Nephron (organoid): ENCODE measurements around the gene TNC.

ENCODE experiments used
- H3K27ac Mint-ChIP-seq, 3 experiments: 2 replicates each; pipeline ENCODE4 v1.8.0; 2020; ENCODE audit warnings: mixed read lengths in 3 of 3, mild to moderate bottlenecking in 2 of 3, moderate library complexity in 1 of 3
- H3K27me3 Mint-ChIP-seq: 2 replicates; pipeline ENCODE4 v1.8.0; 2021; ENCODE audit warnings: low read depth, mild to moderate bottlenecking, moderate library complexity, mixed read lengths
- H3K36me3 Mint-ChIP-seq: 2 replicates; pipeline ENCODE4 v1.8.0; 2020; ENCODE audit warnings: low read depth, mixed read lengths
- H3K4me1 Mint-ChIP-seq: 2 replicates; pipeline ENCODE4 v1.8.0; 2020; ENCODE audit warnings: mixed read lengths
- H3K4me3 Mint-ChIP-seq, 3 experiments: 2 replicates each; pipeline ENCODE4 v1.8.0; 2020; ENCODE audit warnings: mild to moderate bottlenecking in 3 of 3, mixed read lengths in 3 of 3, moderate library complexity in 2 of 3
- H3K9me3 Mint-ChIP-seq: 2 replicates; pipeline ENCODE4 v1.8.0; 2020; ENCODE audit warnings: mixed read lengths
- TF ChIP-seq, protein P1 (sequence below), 3 experiments: fragments of 200-600 bp; sonication (generic); IDR thresholded peaks; one replicate each; pipeline ENCODE4 v1.5.0; 2021; ENCODE audit warnings: antibody characterized with exemption in 3 of 3; ENCODE audit not compliant: unreplicated experiment in 3 of 3

The TNC gene

DNA sequence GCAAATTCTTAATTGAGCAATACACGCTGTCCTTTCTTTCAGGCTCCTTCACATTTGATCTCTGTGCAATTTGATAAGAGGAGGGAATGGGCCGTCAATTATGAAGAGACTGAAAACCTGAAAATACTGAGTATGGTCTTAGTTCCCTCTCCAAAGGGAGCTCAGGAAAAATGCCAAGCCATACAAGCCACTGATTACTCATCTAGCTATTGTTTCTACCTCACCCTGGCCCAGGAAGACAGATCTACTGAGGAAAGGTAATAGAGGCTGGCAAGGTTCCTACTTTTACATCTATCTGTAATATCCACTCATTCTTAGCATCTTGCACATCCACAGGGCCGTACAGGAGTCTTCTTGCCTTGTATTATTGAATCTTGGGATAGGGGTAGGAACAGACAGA is 23.7 kb upstream of the TNC start:
- Mint-ChIP-seq H3K27me3 (no peaks in the 10 kb centered on the region), H3K4me3 (no peak overlapping the region), H3K27ac (no peak overlapping the region), H3K36me3 (no peaks in the 10 kb centered on the region), H3K9me3 (peaks cover 9% of the 10 kb centered on the region), H3K4me1 (peaks cover 13% of the 10 kb centered on the region)
- TF ChIP-seq, protein P1, sequence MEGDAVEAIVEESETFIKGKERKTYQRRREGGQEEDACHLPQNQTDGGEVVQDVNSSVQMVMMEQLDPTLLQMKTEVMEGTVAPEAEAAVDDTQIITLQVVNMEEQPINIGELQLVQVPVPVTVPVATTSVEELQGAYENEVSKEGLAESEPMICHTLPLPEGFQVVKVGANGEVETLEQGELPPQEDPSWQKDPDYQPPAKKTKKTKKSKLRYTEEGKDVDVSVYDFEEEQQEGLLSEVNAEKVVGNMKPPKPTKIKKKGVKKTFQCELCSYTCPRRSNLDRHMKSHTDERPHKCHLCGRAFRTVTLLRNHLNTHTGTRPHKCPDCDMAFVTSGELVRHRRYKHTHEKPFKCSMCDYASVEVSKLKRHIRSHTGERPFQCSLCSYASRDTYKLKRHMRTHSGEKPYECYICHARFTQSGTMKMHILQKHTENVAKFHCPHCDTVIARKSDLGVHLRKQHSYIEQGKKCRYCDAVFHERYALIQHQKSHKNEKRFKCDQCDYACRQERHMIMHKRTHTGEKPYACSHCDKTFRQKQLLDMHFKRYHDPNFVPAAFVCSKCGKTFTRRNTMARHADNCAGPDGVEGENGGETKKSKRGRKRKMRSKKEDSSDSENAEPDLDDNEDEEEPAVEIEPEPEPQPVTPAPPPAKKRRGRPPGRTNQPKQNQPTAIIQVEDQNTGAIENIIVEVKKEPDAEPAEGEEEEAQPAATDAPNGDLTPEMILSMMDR (IDR thresholded peaks at IDR 0.05; ENCODE audit: unreplicated experiment in 3 of 3): no peak

DNA sequence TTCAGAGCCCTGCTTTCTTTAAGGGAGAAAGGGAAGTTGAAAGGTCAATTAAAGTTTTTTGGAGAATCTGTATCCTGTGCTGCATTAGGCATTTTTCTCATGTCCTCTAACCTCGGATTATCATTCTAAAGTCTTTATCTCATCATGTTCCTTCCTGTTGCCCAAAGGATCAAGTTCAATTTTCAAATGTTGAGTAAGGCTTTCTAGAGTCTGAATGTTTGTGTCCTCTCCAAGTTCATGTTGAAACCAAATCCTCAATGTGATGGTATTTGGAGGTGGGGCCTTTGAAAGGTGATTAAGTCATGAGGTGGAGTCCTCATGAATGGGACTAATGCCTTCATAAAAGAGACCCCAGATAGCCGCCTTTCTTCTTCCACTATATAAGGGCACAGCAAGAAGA is 20.2 kb upstream of the TNC start:
- peaks cover 27% of the 10 kb centered on the region for H3K4me1 Mint-ChIP-seq
- TF ChIP-seq, protein P1 (IDR thresholded peaks at IDR 0.05; ENCODE audit: unreplicated experiment in 3 of 3): no peak
- no peaks in the 10 kb centered on the region for H3K36me3 Mint-ChIP-seq
- H3K4me3 Mint-ChIP-seq: no peak overlapping the region
- no peaks in the 10 kb centered on the region for H3K27me3 Mint-ChIP-seq
- H3K9me3 Mint-ChIP-seq: peaks cover 9% of the 10 kb centered on the region
- H3K27ac Mint-ChIP-seq: no peak overlapping the region

DNA sequence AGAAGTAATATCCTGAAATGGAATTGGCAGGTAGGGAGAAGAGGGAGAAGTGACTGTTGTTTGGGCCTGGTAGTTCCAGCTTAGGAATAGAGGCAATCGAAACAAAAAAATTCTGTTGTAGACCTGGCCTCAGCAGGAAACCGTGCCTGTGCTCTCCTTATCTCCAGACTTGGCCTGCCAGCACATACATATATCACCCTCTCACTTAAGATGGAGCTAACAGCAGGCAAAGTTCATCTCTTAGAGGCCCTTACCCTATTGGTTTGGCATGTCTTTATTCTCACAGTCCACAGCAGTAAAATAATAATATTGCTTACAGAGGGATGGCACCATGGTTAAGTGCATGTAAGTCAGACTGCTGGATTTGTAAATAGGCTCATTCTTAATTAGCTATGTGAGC is 19.6 kb upstream of the TNC start:
- TF ChIP-seq, protein P1 (IDR thresholded peaks at IDR 0.05; ENCODE audit: unreplicated experiment in 3 of 3): no peak
- peaks cover 34% of the 10 kb centered on the region for H3K4me1 Mint-ChIP-seq
- no peaks in the 10 kb centered on the region for H3K36me3 Mint-ChIP-seq
- peaks cover 7% of the 10 kb centered on the region for H3K9me3 Mint-ChIP-seq
- H3K27me3 Mint-ChIP-seq: no peaks in the 10 kb centered on the region
- peak overlapping the region in 1 of 3 experiments; percentile 2 for H3K27ac Mint-ChIP-seq
- H3K4me3 Mint-ChIP-seq: no peak overlapping the region

DNA sequence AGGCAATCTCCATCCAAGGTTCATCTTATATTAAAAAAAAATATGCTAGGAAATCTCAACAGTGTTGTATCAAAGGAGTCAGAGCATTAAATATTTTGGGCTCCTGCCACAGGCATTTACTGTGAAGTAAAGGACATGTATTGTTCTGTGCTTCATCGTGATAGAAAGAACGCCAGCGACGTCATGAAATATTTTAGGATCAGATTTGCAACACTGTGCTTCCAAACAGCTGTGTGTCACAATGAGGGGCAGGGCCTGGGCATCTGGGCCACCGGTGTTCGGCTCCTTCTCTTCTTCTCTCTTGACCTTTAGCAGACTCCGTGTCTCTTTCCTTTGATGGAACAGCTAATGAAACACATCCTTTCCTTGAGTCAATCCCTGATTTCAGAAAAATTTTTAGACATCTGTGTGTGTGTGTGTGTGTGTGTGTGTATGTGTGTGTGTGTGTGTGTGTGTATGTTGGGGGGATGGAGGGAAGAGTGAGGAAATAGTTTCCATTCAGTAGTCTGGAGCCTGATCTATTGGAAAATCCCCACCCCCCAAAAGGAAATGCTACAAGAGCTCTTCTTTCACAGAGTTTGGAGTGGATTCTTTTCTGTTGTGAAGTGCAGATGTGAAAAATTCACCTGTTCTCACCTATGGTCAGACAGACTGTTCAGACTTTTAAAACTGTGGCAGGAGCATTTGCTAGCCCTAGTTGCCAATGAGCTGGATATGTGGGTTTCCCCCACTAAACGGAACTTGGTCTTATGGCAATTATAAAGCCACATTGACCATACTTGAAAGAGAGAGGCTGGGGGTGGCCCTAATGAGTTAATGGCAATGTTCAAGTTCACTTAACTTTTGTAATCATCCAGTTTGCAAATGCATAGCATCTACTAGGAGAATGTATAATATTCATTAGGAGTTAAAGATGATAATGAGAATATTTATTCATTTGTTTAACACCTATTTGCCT is 18.1 kb upstream of the TNC start:
- no peaks in the 10 kb centered on the region for H3K36me3 Mint-ChIP-seq
- TF ChIP-seq, protein P1 (IDR thresholded peaks at IDR 0.05; ENCODE audit: unreplicated experiment in 3 of 3): no peak
- H3K27me3 Mint-ChIP-seq: no peaks in the 10 kb centered on the region
- H3K27ac Mint-ChIP-seq: peak overlapping the region in 1 of 3 experiments; percentile 5
- H3K9me3 Mint-ChIP-seq: peaks cover 1% of the 10 kb centered on the region
- H3K4me1 Mint-ChIP-seq: peaks cover 48% of the 10 kb centered on the region
- H3K4me3 Mint-ChIP-seq: no peak overlapping the region

DNA sequence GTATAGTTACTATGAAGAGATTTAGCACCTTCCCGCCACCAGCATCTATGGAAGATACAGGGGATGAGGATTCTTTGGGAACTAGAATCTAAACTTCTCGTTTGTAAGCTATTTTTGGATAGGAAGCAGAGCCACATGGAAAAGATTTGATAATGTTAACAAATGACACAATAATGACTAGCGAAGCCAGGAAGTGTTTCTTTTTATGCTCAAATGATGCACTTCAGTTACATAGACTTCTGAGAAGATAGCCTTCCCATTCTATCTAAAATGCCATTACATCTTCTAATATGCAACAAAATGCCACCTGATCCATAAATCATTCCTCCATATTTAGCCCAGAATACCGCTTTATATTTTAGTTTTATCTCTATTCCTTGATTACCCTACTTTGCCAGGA is 17.0 kb upstream of the TNC start:
- Mint-ChIP-seq H3K4me1 (peaks cover 49% of the 10 kb centered on the region), H3K27me3 (no peaks in the 10 kb centered on the region), H3K4me3 (no peak overlapping the region), H3K9me3 (no peaks in the 10 kb centered on the region), H3K27ac (peak overlapping the region in 1 of 3 experiments; percentile 32), H3K36me3 (no peaks in the 10 kb centered on the region)
- TF ChIP-seq, protein P1 (IDR thresholded peaks at IDR 0.05; ENCODE audit: unreplicated experiment in 3 of 3): no peak

DNA sequence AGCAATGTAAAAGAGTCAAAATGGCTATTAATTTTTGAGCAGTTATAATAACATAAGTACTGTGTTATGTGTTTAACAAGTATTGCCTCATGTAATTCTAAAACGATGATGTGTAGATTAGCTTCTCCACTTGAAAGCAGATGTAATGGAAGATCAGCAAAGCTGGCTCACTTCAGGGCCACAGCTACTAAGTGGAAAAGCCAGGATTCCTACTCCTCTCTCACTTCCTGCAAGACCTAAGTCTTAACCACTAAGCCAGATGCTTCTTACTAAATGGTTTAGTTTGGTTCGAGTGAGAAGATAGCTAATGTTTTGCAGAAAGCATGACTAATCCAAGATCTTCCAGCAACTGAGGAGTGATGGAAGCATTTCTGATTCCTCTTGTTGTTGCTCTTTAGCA is 15.7 kb upstream of the TNC start:
- TF ChIP-seq, protein P1 (IDR thresholded peaks at IDR 0.05; ENCODE audit: unreplicated experiment in 3 of 3): no peak
- Mint-ChIP-seq H3K9me3 (no peaks in the 10 kb centered on the region), H3K4me1 (peaks cover 49% of the 10 kb centered on the region), H3K4me3 (no peak overlapping the region), H3K27me3 (no peaks in the 10 kb centered on the region), H3K36me3 (no peaks in the 10 kb centered on the region), H3K27ac (no peak overlapping the region)
